Measurements from ENCODE around the gene SMURF1. TPM values are rescaled to one million over a fixed set of nuclear protein-coding genes. Genes with fewer than 3 reads are reported as not detected.
A peak's percentile ranks its signal among the peaks of the same experiment; 100 is the strongest.

The SMURF1 gene
- total RNA-seq (13.1 and 18.7 TPM in 2 replicates), polyA plus RNA-seq (15.9 and 17.2 TPM in 2 replicates), polyA minus RNA-seq (ENCODE audit: low replicate concordance) (15.4 and 17.3 TPM in 2 replicates)
- 12.2 and 15.4 TPM in 2 replicates for polyA plus RNA-seq (2012)

DNA sequence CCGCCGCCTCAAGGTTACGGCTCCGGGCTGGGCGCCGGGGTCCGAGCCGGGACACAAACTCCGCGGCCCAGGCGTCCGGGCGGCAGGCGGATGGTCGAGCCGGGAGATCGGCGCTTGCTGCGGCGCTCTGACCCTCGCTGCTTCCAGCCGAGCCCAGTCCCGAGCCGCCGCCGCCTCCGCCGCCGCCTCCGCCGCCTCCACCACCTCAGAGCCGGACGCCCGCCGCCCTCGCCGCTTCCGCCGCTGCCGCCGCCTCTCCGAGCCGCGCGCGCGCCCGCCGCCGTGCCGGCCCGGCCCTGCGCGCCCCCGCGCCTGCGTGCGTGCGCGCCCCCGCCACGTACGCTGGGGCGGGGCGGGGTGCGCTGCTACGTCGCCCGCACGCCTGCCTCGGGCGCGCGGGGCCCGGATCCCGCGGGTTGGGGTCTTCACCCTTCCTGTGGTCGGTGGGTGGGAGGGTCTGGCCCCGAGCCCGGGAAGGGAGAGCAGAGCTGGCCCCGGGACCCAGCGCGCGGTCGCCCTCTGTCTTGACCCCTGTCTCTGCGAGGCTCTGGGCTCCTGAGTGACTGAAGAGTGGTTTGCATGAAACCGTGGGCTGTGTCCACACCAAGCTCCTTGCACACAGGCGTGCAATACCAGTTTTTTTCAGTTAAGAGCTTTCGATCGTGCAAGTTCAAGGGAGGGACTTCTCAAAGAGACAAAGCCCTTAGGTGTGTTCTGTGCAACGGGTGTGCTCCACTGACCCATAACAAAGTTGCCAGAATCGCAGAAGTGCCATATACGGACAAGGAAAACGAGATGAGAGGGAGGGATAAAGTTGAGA is at the start of gene SMURF1:
TSS of gene SMURF1 (minus strand) at position 256 of the 820 bp plus-strand sequence. CDS start 328 bp downstream, outside the sequence.
- no peaks in the 10 kb centered on the region for H3K36me3 ChIP-seq (ENCODE audit: control insufficient read depth, insufficient read depth, low read length)
- H3K27ac ChIP-seq (ENCODE audit: insufficient read depth, low read length), result peak within 1 kb of the TSS; percentile 69
- peak within 1 kb of the TSS; percentile 68 to 84 (median 71) for H3K4me3 ChIP-seq (replicated peaks in 1 of 4; ENCODE audit: control extremely low read depth in 1 of 4, insufficient read depth in 1 of 4, low read depth in 3 of 4, low read length in 4 of 4)
- peak within 1 kb of the TSS; percentile 85 for H3K9ac ChIP-seq (ENCODE audit: insufficient read depth, low read length)
- H3K79me2 ChIP-seq (ENCODE audit: control insufficient read depth, insufficient read depth, low read length), result peaks cover 31% of the 10 kb centered on the region
- H2AFZ ChIP-seq (ENCODE audit: low read length), result peak within 1 kb of the TSS; percentile 82
- H4K20me1 ChIP-seq (ENCODE audit: control insufficient read depth, extremely low read depth, insufficient read depth, low read length), result no peaks in the 10 kb centered on the region
- TF ChIP-seq EZH2 (IDR thresholded peaks at IDR 0.05; ENCODE audit: low read length, missing control alignments), result no peak
- TF ChIP-seq, protein P1, sequence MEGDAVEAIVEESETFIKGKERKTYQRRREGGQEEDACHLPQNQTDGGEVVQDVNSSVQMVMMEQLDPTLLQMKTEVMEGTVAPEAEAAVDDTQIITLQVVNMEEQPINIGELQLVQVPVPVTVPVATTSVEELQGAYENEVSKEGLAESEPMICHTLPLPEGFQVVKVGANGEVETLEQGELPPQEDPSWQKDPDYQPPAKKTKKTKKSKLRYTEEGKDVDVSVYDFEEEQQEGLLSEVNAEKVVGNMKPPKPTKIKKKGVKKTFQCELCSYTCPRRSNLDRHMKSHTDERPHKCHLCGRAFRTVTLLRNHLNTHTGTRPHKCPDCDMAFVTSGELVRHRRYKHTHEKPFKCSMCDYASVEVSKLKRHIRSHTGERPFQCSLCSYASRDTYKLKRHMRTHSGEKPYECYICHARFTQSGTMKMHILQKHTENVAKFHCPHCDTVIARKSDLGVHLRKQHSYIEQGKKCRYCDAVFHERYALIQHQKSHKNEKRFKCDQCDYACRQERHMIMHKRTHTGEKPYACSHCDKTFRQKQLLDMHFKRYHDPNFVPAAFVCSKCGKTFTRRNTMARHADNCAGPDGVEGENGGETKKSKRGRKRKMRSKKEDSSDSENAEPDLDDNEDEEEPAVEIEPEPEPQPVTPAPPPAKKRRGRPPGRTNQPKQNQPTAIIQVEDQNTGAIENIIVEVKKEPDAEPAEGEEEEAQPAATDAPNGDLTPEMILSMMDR (conservative IDR thresholded peaks at IDR 0.05 in 1 of 2, IDR thresholded peaks at IDR 0.05 in 1 of 2; ENCODE audit: low read depth in 1 of 2, low read length in 2 of 2), result no peak
- peaks cover 5% of the 10 kb centered on the region for H3K4me1 ChIP-seq (ENCODE audit: control insufficient read depth, extremely low read depth, insufficient read depth, low read length)
- peak; percentile 55 to 64 for DNase-seq (ENCODE audit: low read depth in 2 of 2)
- H3K9me3 ChIP-seq (ENCODE audit: control insufficient read depth, insufficient read depth, low read depth, low read length), result no peaks in the 10 kb centered on the region
- no peaks in the 10 kb centered on the region for H3K27me3 ChIP-seq (ENCODE audit: control insufficient read depth, insufficient read depth, low read length)
- H3K4me2 ChIP-seq (ENCODE audit: extremely low read depth, insufficient read depth, low read length), result peak within 1 kb of the TSS; percentile 81

DNA sequence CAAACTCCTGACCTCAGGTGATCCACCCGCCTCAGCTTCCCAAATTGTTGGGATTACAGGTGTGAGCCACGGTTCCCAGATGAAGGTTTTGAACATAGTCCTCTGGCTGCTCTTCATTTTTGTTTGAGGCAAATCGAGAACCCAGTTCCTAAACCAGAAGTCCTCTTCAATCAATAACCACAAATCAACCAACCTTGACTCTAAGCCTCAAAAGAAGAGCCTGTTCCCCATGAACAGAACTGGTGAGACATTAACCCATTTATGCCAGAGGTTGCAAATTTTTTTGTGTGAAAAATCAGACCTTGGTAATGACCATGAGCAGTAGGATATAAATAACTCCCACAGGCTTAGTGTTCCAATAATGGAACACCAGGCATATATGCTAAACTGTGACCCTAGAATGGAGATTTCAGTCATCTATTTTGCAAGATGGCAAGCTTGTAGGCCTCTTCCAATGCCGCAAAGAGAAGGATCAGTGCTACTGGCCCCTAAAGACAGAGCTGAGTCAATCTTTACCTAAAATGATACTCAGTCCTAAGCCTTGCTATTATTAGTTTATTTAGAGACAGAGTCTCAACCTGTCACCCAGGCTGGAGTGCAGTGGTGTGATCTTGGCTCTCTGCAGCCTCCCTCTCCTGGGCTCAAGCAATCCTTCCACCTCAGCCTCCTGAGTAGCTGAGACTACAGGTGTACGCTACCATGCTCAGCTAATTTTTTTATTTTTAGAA is 48.1 kb upstream of the SMURF1 start:
- Histone ChIP-seq H3K4me1 (ENCODE audit: control insufficient read depth, extremely low read depth, insufficient read depth, low read length) (no peaks in the 10 kb centered on the region), H3K27me3 (ENCODE audit: control insufficient read depth, insufficient read depth, low read length) (no peaks in the 10 kb centered on the region), H3K27ac (ENCODE audit: insufficient read depth, low read length) (no peak overlapping the region), H3K9me3 (ENCODE audit: control insufficient read depth, insufficient read depth, low read depth, low read length) (no peaks in the 10 kb centered on the region), H3K9ac (ENCODE audit: insufficient read depth, low read length) (no peak overlapping the region), H4K20me1 (ENCODE audit: control insufficient read depth, extremely low read depth, insufficient read depth, low read length) (no peaks in the 10 kb centered on the region), H3K79me2 (ENCODE audit: control insufficient read depth, insufficient read depth, low read length) (no peaks in the 10 kb centered on the region), H2AFZ (ENCODE audit: low read length) (no peak overlapping the region), H3K36me3 (ENCODE audit: control insufficient read depth, insufficient read depth, low read length) (no peaks in the 10 kb centered on the region), H3K4me3 (replicated peaks in 1 of 4; ENCODE audit: control extremely low read depth in 1 of 4, insufficient read depth in 1 of 4, low read depth in 3 of 4, low read length in 4 of 4) (no peak overlapping the region), H3K4me2 (ENCODE audit: extremely low read depth, insufficient read depth, low read length) (no peak overlapping the region)
- no peak for TF ChIP-seq EZH2 (IDR thresholded peaks at IDR 0.05; ENCODE audit: low read length, missing control alignments)
- TF ChIP-seq, protein P1 (conservative IDR thresholded peaks at IDR 0.05 in 1 of 2, IDR thresholded peaks at IDR 0.05 in 1 of 2; ENCODE audit: low read depth in 1 of 2, low read length in 2 of 2), result no peak
- DNase-seq (ENCODE audit: low read depth in 2 of 2), result no peak

DNA sequence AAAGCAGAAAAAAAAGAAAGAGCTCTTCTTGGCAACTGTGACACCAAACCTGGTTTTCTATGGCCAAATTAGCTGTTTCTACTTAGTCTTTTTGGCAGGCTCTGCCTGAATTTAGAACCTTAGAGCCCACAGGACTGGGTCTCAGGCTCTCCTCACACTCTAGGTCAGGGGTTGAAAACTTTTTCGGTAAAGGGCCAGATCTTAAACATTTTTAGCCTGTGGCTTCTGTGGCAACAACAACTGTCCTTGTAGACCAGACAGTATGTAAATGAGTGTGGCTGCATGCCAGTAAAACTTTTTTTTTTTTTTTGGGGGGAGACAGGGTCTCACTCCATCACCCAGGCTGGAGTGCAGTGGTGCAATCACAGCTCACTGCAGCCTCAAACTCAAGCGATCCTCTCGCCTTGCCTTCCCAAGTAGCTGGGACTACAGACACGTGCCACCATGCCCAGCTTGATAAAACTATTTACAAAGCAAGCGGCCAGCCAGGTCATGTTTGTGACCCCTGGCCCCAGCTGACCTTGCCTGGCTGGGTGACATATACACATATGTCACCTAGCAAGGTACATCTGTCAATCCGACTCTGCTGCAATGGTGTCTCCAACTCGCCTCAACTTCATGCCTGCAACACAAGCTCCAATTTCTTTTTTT is 46.6 kb upstream of the SMURF1 start:
- Histone ChIP-seq H3K4me1 (ENCODE audit: control insufficient read depth, extremely low read depth, insufficient read depth, low read length) (no peaks in the 10 kb centered on the region), H3K4me3 (replicated peaks in 1 of 4; ENCODE audit: control extremely low read depth in 1 of 4, insufficient read depth in 1 of 4, low read depth in 3 of 4, low read length in 4 of 4) (no peak overlapping the region), H2AFZ (ENCODE audit: low read length) (no peak overlapping the region), H3K27me3 (ENCODE audit: control insufficient read depth, insufficient read depth, low read length) (no peaks in the 10 kb centered on the region), H3K27ac (ENCODE audit: insufficient read depth, low read length) (no peak overlapping the region), H3K9me3 (ENCODE audit: control insufficient read depth, insufficient read depth, low read depth, low read length) (no peaks in the 10 kb centered on the region), H3K79me2 (ENCODE audit: control insufficient read depth, insufficient read depth, low read length) (no peaks in the 10 kb centered on the region), H3K4me2 (ENCODE audit: extremely low read depth, insufficient read depth, low read length) (no peak overlapping the region), H3K9ac (ENCODE audit: insufficient read depth, low read length) (no peak overlapping the region), H3K36me3 (ENCODE audit: control insufficient read depth, insufficient read depth, low read length) (no peaks in the 10 kb centered on the region), H4K20me1 (ENCODE audit: control insufficient read depth, extremely low read depth, insufficient read depth, low read length) (no peaks in the 10 kb centered on the region)
- DNase-seq (ENCODE audit: low read depth in 2 of 2), result no peak
- TF ChIP-seq EZH2 (IDR thresholded peaks at IDR 0.05; ENCODE audit: low read length, missing control alignments), result no peak
- TF ChIP-seq, protein P1 (conservative IDR thresholded peaks at IDR 0.05 in 1 of 2, IDR thresholded peaks at IDR 0.05 in 1 of 2; ENCODE audit: low read depth in 1 of 2, low read length in 2 of 2), result no peak
